Upper lobe of right lung (tissue), 1 donor: ENCODE measurements around the gene INPP4B. TPM values are rescaled to one million over a fixed set of nuclear protein-coding genes. Genes with fewer than 3 reads are reported as not detected.
A peak's percentile ranks its signal among the peaks of the same experiment; 100 is the strongest.

Experiments
- ATAC-seq: fragments of 200-7000 bp; cut with Tn5 transposase; one replicate; pipeline ENCODE4 v1.9.1; 2020; ENCODE audit warnings: mild to moderate bottlenecking, moderate library complexity
- DNase-seq: peaks from one replicate; pipeline ENCODE4 v3.0.0-alpha.2; 2020
- H3K27ac ChIP-seq: fragments of 200-600 bp; one replicate; pipeline ENCODE4 v1.8.0; 2022
- H3K27me3 ChIP-seq: fragments of 200-600 bp; one replicate; pipeline ENCODE4 v1.8.0; 2022; ENCODE audit warnings: mild to moderate bottlenecking
- H3K36me3 ChIP-seq: fragments of 200-600 bp; one replicate; pipeline ENCODE4 v1.8.0; 2022
- H3K4me1 ChIP-seq: fragments of 200-600 bp; one replicate; pipeline ENCODE4 v1.8.0; 2022
- H3K4me3 ChIP-seq: fragments of 200-600 bp; one replicate; pipeline ENCODE4 v1.8.0; 2022; ENCODE audit warnings: mild to moderate bottlenecking
- H3K9me3 ChIP-seq: fragments of 200-600 bp; one replicate; pipeline ENCODE4 v1.8.0; 2022
- CTCF ChIP-seq: fragments of 200-600 bp; IDR thresholded peaks from one replicate; pipeline ENCODE4 v1.8.0; 2022; ENCODE audit warnings: antibody characterized with exemption
- intact Hi-C: fragments of 100-400 bp; cut with DNase I; formaldehyde crosslinking; loops from one replicate; pipeline ENCODE4 v1.11.0; 2022
- total RNA-seq: library from RNA; stranded (reverse); fragmentation: NEBNext Ultra II Directional; extraction: Animal tissue kit (Norgen Biotek cat#: 25700); gene quantifications from one replicate; pipeline ENCODE4 v1.2.1, GENCODE V29; 2021
- donor health status: DM: no; HTN: yes; CAD: no; lungs with severe emphysema.

Gene INPP4B
- total RNA-seq, 1 donor from 2014 or later = 20.7 TPM

GRCh38 chr4:142824368-142824767 lies 21.7 kb downstream of the INPP4B start:
- no peaks in the 10 kb centered on the region for H3K36me3 ChIP-seq
- no peaks in the 10 kb centered on the region for H3K27me3 ChIP-seq
- H3K4me1 ChIP-seq = no peaks in the 10 kb centered on the region
- DNase-seq = no peak
- intact Hi-C loops = no loop called here
- no peaks in the 10 kb centered on the region for H3K9me3 ChIP-seq
- no peak overlapping the region for H3K27ac ChIP-seq
- no peak overlapping the region for H3K4me3 ChIP-seq
- TF ChIP-seq CTCF = no peak
- no peak for ATAC-seq

- ATAC-seq (no peak), DNase-seq (no peak)
- H3K4me1 ChIP-seq = no peaks in the 10 kb centered on the region
- no peak overlapping the region for H3K27ac ChIP-seq
- no peak overlapping the region for H3K4me3 ChIP-seq
- intact Hi-C loops = no loop called here
- no peaks in the 10 kb centered on the region for H3K36me3 ChIP-seq
- H3K27me3 ChIP-seq = no peaks in the 10 kb centered on the region
- no peaks in the 10 kb centered on the region for H3K9me3 ChIP-seq
- TF ChIP-seq CTCF = no peak
Observed at GRCh38 chr4:142823796-142824195, 22.3 kb downstream of the INPP4B start.

GRCh38 chr4:142818476-142818875 lies 27.6 kb downstream of the INPP4B start:
- Histone ChIP-seq H3K4me3 (no peak overlapping the region), H3K4me1 (no peaks in the 10 kb centered on the region), H3K27ac (no peak overlapping the region), H3K36me3 (no peaks in the 10 kb centered on the region), H3K9me3 (no peaks in the 10 kb centered on the region), H3K27me3 (no peaks in the 10 kb centered on the region)
- ATAC-seq (no peak), DNase-seq (no peak)
- no peak for TF ChIP-seq CTCF
- intact Hi-C loops = no loop called here

- intact Hi-C loops = no loop called here
- DNase-seq (no peak), ATAC-seq (no peak)
- H3K4me1 ChIP-seq = no peaks in the 10 kb centered on the region
- H3K4me3 ChIP-seq = no peak overlapping the region
- H3K27me3 ChIP-seq = no peaks in the 10 kb centered on the region
- H3K27ac ChIP-seq = peak overlapping the region; percentile 32
- H3K36me3 ChIP-seq = no peaks in the 10 kb centered on the region
- TF ChIP-seq CTCF = no peak
- no peaks in the 10 kb centered on the region for H3K9me3 ChIP-seq
Observed at GRCh38 chr4:142818031-142818430, 28.1 kb downstream of the INPP4B start.

- DNase-seq (no peak), ATAC-seq (peak; percentile 35)
- no peak for TF ChIP-seq CTCF
- Histone ChIP-seq H3K27me3 (no peaks in the 10 kb centered on the region), H3K4me3 (no peak overlapping the region), H3K9me3 (no peaks in the 10 kb centered on the region), H3K4me1 (no peaks in the 10 kb centered on the region), H3K36me3 (no peaks in the 10 kb centered on the region), H3K27ac (peak overlapping the region; percentile 32)
- intact Hi-C loops = no loop called here
Observed at GRCh38 chr4:142817442-142817841, 28.7 kb downstream of the INPP4B start.

GRCh38 chr4:142815834-142816233 lies 30.3 kb downstream of the INPP4B start:
- Histone ChIP-seq H3K4me1 (no peaks in the 10 kb centered on the region), H3K27ac (no peak overlapping the region), H3K36me3 (no peaks in the 10 kb centered on the region), H3K9me3 (no peaks in the 10 kb centered on the region), H3K4me3 (no peak overlapping the region), H3K27me3 (no peaks in the 10 kb centered on the region)
- DNase-seq (no peak), ATAC-seq (no peak)
- no peak for TF ChIP-seq CTCF
- intact Hi-C loops = no loop called here
